ENCODE results near the gene CCDC24.

- TF ChIP-seq EZH2 (IDR thresholded peaks at IDR 0.05; ENCODE audit: low read length, missing control alignments) (no peak), CTCF (conservative IDR thresholded peaks at IDR 0.05 in 1 of 2, IDR thresholded peaks at IDR 0.05 in 1 of 2; ENCODE audit: low read depth in 1 of 2, low read length in 2 of 2) (peak; percentile 7 to 24)
These were observed 11.3 kb downstream of the CCDC24 start for GRCh38 chr1:44002606-44003157.
